ENCODE measurements around the gene AFF1. TPM values are rescaled to one million over a fixed set of nuclear protein-coding genes. Genes with fewer than 3 reads are reported as not detected.
"Not testable (repeated sequence)": the region's sequence is repeated elsewhere in the genome, so short reads cannot be mapped to it uniquely, and the experiment has no call there.

The AFF1 gene
- total RNA-seq, 1 experiment from 2014 or later: 61.9 TPM

DNA sequence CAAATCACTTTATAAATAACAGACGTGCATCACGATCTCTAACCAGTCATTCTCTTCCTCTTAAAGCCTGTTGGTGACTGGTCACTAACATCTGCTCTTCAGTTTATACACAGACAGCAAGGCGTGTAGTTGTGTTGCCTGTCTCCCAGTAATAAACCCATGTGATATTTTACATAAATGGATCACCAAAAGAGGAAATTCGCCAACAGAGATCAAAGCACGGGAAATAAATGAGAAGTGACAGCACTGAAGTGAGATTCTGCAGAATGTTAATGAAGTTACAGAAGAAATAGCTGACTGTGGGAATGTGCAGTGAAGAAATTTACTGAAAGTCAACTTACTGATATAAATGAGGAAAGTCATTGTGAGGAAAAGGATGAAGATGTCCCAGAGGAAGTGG is 47.0 kb downstream of the AFF1 start:
- intact Hi-C loops (cut with micrococcal nuclease): no loop called here
- H3K27me3 Mint-ChIP-seq (ENCODE audit: insufficient read depth, unreplicated experiment): no peaks in the 10 kb centered on the region
- no TSS peak for BruUV-seq (replicated peaks)
- CTCF ChIA-PET: interaction anchor here (0.8 to 1.2 kb wide), 2 partner anchors 11 to 59 kb away, joined by 3 to 8 read pairs; no protein-coding TSS in a partner anchor
- peaks cover 18% of the 10 kb centered on the region for H3K4me1 Mint-ChIP-seq (ENCODE audit: insufficient read depth, unreplicated experiment)
- H3K27ac Mint-ChIP-seq (ENCODE audit: low read depth, unreplicated experiment): no peak overlapping the region
- peaks cover 19% of the 10 kb centered on the region for H3K36me3 Mint-ChIP-seq (ENCODE audit: insufficient read depth, unreplicated experiment)
- DNase-seq (ENCODE audit: unreplicated experiment): no peak
- H3K4me3 Mint-ChIP-seq (ENCODE audit: unreplicated experiment): no peak overlapping the region
- TF ChIP-seq CTCF (IDR thresholded peaks at IDR 0.05; ENCODE audit: unreplicated experiment): no peak
- H3K9me3 Mint-ChIP-seq (ENCODE audit: unreplicated experiment): no peaks in the 10 kb centered on the region
- POLR2A ChIA-PET: no interaction called here

DNA sequence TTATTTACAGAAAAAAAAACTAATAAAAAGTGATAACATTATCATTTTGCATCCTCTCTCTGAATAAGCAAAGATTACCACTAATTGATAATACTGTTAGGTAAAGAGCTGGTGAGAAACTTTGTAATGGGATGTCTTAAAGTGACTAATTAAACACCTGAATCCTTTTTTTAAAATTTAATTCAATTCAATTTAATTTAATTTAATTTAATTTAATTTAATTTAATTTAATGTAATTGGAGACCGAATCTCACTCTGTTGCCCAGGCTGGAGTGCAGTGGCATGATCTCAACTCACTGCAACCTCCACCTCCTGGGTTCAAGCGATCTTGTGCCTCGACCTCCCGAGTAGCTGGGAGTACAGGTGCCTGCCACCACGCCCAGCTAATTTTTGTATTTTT is 51.0 kb downstream of the AFF1 start:
- H3K4me1 Mint-ChIP-seq (ENCODE audit: insufficient read depth, unreplicated experiment); H3K27me3 Mint-ChIP-seq (ENCODE audit: insufficient read depth, unreplicated experiment); intact Hi-C loops (cut with micrococcal nuclease); CTCF ChIA-PET; H3K9me3 Mint-ChIP-seq (ENCODE audit: unreplicated experiment); BruUV-seq (replicated peaks); H3K4me3 Mint-ChIP-seq (ENCODE audit: unreplicated experiment); H3K27ac Mint-ChIP-seq (ENCODE audit: low read depth, unreplicated experiment); DNase-seq (ENCODE audit: unreplicated experiment): not testable (repeated sequence)
- H3K36me3 Mint-ChIP-seq (ENCODE audit: insufficient read depth, unreplicated experiment): peaks cover 28% of the 10 kb centered on the region
- POLR2A ChIA-PET: interaction anchor here (0.6 to 1.2 kb wide), 5 partner anchors 8 to 137 kb away, joined by 3 read pairs; no protein-coding TSS in a partner anchor

GRCh38 chr4:86989658-86990057 is 54.8 kb downstream of the AFF1 start:
- peaks cover 24% of the 10 kb centered on the region for H3K36me3 Mint-ChIP-seq (ENCODE audit: insufficient read depth, unreplicated experiment)
- intact Hi-C loops (cut with micrococcal nuclease); CTCF ChIA-PET; DNase-seq (ENCODE audit: unreplicated experiment); H3K27ac Mint-ChIP-seq (ENCODE audit: low read depth, unreplicated experiment); H3K4me1 Mint-ChIP-seq (ENCODE audit: insufficient read depth, unreplicated experiment); H3K9me3 Mint-ChIP-seq (ENCODE audit: unreplicated experiment); BruUV-seq (replicated peaks); H3K4me3 Mint-ChIP-seq (ENCODE audit: unreplicated experiment); H3K27me3 Mint-ChIP-seq (ENCODE audit: insufficient read depth, unreplicated experiment): not testable (repeated sequence)
- POLR2A ChIA-PET: interaction anchor here (0.8 kb wide), 1 partner anchor 62 kb away, joined by 3 read pairs; no protein-coding TSS in a partner anchor

DNA sequence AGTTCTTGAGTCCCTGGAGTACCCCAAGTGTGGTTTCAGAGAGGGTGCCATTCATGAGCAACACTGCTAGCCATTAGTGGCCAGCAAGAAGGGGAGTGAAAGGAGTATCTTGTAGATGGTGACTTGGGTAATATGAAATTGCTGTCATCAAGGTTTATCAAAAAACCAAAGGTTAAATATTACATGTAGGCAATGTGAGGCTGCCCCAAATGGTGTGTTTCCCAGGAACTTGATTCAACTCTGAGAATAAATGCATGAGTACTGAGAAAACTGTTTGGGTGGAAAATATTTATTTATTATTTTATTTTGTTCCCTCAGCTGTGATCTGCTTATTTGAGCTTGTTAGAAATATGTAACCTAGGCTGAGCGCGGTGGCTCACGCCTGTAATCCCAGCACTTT is 55.7 kb downstream of the AFF1 start:
- no TSS peak for BruUV-seq (replicated peaks)

More for the DNA sequence above, 55.7 kb downstream of the AFF1 start:
- TF ChIP-seq CTCF (IDR thresholded peaks at IDR 0.05; ENCODE audit: unreplicated experiment): no peak
- Mint-ChIP-seq H3K36me3 (ENCODE audit: insufficient read depth, unreplicated experiment) (peaks cover 24% of the 10 kb centered on the region), H3K27ac (ENCODE audit: low read depth, unreplicated experiment) (no peak overlapping the region), H3K9me3 (ENCODE audit: unreplicated experiment) (no peaks in the 10 kb centered on the region), H3K27me3 (ENCODE audit: insufficient read depth, unreplicated experiment) (no peaks in the 10 kb centered on the region), H3K4me1 (ENCODE audit: insufficient read depth, unreplicated experiment) (peaks cover 8% of the 10 kb centered on the region), H3K4me3 (ENCODE audit: unreplicated experiment) (no peak overlapping the region)
- POLR2A ChIA-PET: interaction anchor here (0.7 to 1.2 kb wide), 2 partner anchors 17 to 79 kb away, joined by 3 read pairs; no protein-coding TSS in a partner anchor
- CTCF ChIA-PET: interaction anchor here (0.7 kb wide), 3 partner anchors 45 to 246 kb away, joined by 3 to 5 read pairs (median 3); no protein-coding TSS in a partner anchor
- DNase-seq (ENCODE audit: unreplicated experiment): no peak
- intact Hi-C loops (cut with micrococcal nuclease): no loop called here

All from MCF 10A (cell line).